K562 (cell line): ENCODE data around the gene SV2C.

Source experiments
- CHD2 ChIP-seq: IDR thresholded peaks from 2 replicates; pipeline ENCODE4 v1.6.1; 2011; ENCODE audit warnings: low read depth, low read length
- POLR2A ChIP-seq: fragments of 450-650 bp; conservative IDR thresholded peaks from 2 replicates; pipeline ENCODE4 v1.6.1; 2016
- POU5F1 ChIP-seq: fragments of 150-350 bp; IDR thresholded peaks from 2 replicates; pipeline ENCODE4 v1.6.1; 2014; ENCODE audit warnings: borderline replicate concordance, low read length, low read depth, mild to moderate bottlenecking; ENCODE audit not compliant: partially characterized antibody
- RBBP5 ChIP-seq: fragments of 200-600 bp; sonication (generic); IDR thresholded peaks from 2 replicates; pipeline ENCODE4 v1.6.1; 2012; ENCODE audit warnings: borderline replicate concordance, mild to moderate bottlenecking, low read length, control low read depth, inconsistent platforms; ENCODE audit not compliant: insufficient read depth, poor library complexity, severe bottlenecking
- TF ChIP-seq, protein P1 (sequence below), 2 experiments: fragments of 450-650 bp in 1 of 2; IDR thresholded peaks; 2 replicates each; pipeline ENCODE4 v1.6.1; 2011 to 2017; ENCODE audit warnings: low read depth in 2 of 2, antibody characterized with exemption in 1 of 2, borderline replicate concordance in 1 of 2, low read length in 1 of 2, mild to moderate bottlenecking in 1 of 2, mixed read lengths in 1 of 2; ENCODE audit not compliant: control insufficient read depth in 1 of 2
- TF ChIP-seq, protein P2 (sequence below): sonication (generic); formaldehyde crosslinking; IDR thresholded peaks from 2 replicates; pipeline ENCODE4 v1.8.0; 2023; ENCODE audit warnings: mild to moderate bottlenecking, missing genetic modification reagents

DNA sequence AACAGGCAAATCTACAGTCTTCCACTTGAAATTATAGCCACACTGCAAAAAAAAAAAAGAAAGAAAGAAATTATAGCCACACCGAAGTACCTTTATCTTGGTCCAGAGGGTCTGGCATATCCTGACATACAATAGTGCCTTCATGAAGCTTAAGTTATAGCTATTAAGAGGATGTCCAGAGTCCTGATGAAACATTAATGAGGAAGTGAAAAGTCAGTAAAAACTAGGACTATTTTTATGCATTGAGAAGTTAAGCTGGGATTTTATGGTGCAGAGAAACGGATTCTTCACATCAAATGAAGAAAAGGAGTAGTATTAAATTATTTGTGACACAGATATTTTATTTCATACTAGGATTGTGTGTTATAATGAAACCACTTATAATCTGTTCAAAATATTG is 123.9 kb downstream of the SV2C start:
- TF ChIP-seq POU5F1, result no peak
- no peak for TF ChIP-seq RBBP5
- no peak for TF ChIP-seq POLR2A
- no peak for TF ChIP-seq CHD2
- TF ChIP-seq, protein P1, sequence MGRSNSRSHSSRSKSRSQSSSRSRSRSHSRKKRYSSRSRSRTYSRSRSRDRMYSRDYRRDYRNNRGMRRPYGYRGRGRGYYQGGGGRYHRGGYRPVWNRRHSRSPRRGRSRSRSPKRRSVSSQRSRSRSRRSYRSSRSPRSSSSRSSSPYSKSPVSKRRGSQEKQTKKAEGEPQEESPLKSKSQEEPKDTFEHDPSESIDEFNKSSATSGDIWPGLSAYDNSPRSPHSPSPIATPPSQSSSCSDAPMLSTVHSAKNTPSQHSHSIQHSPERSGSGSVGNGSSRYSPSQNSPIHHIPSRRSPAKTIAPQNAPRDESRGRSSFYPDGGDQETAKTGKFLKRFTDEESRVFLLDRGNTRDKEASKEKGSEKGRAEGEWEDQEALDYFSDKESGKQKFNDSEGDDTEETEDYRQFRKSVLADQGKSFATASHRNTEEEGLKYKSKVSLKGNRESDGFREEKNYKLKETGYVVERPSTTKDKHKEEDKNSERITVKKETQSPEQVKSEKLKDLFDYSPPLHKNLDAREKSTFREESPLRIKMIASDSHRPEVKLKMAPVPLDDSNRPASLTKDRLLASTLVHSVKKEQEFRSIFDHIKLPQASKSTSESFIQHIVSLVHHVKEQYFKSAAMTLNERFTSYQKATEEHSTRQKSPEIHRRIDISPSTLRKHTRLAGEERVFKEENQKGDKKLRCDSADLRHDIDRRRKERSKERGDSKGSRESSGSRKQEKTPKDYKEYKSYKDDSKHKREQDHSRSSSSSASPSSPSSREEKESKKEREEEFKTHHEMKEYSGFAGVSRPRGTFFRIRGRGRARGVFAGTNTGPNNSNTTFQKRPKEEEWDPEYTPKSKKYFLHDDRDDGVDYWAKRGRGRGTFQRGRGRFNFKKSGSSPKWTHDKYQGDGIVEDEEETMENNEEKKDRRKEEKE (IDR thresholded peaks at IDR 0.05; ENCODE audit: borderline replicate concordance in 1 of 2, control insufficient read depth in 1 of 2, low read depth in 2 of 2, low read length in 1 of 2), result no peak
- TF ChIP-seq, protein P2, sequence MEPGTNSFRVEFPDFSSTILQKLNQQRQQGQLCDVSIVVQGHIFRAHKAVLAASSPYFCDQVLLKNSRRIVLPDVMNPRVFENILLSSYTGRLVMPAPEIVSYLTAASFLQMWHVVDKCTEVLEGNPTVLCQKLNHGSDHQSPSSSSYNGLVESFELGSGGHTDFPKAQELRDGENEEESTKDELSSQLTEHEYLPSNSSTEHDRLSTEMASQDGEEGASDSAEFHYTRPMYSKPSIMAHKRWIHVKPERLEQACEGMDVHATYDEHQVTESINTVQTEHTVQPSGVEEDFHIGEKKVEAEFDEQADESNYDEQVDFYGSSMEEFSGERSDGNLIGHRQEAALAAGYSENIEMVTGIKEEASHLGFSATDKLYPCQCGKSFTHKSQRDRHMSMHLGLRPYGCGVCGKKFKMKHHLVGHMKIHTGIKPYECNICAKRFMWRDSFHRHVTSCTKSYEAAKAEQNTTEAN (CRISPR knock-in tag), result no peak
